GM13976 (cell line): Measurements from ENCODE around the gene CAMSAP1.

Source experiments
- DNase-seq: peaks from one replicate; pipeline ENCODE4 v3.0.0; 2012; ENCODE audit warnings: low spot score
- CTCF ChIP-seq: IDR thresholded peaks from 2 replicates; pipeline ENCODE4 v1.5.1; 2012; ENCODE audit warnings: borderline replicate concordance, mild to moderate bottlenecking; ENCODE audit not compliant: insufficient read depth; ENCODE audit errors: extremely low read depth, missing control alignments, control extremely low read depth
- in situ Hi-C: fragments of 300-500 bp; cut with MboI; formaldehyde crosslinking; loops from one replicate; pipeline ENCODE4 v1.12.0; 2022; ENCODE audit warnings: low sequenced_read_pairs, mixed read lengths, inconsistent platforms; ENCODE audit not compliant: unreplicated experiment

Gene CAMSAP1

DNA sequence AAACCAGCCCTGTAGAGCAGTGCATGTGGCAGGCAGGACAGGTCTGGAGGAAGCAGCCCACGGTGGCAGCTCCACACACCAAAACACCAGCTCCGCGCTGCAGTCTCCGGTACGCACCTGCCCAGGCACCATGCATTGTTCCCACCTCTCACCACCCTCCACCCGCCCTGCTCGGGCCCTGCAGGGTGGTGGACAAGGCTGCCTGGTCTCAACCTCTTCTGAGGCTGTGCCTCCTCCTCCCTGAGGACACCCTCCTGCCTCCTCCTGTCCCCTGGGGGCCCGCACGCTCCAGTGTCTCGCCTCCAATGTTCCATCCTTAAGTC is 109.1 kb downstream of the CAMSAP1 start:
- in situ Hi-C loops: no loop called here
- DNase-seq: no peak
- TF ChIP-seq CTCF: no peak

- in situ Hi-C loops: no loop called here
- DNase-seq: peak; percentile 83
- TF ChIP-seq CTCF: peak; percentile 26
Observed at GRCh38 chr9:135797507-135798262, 109.7 kb downstream of the CAMSAP1 start.

DNA sequence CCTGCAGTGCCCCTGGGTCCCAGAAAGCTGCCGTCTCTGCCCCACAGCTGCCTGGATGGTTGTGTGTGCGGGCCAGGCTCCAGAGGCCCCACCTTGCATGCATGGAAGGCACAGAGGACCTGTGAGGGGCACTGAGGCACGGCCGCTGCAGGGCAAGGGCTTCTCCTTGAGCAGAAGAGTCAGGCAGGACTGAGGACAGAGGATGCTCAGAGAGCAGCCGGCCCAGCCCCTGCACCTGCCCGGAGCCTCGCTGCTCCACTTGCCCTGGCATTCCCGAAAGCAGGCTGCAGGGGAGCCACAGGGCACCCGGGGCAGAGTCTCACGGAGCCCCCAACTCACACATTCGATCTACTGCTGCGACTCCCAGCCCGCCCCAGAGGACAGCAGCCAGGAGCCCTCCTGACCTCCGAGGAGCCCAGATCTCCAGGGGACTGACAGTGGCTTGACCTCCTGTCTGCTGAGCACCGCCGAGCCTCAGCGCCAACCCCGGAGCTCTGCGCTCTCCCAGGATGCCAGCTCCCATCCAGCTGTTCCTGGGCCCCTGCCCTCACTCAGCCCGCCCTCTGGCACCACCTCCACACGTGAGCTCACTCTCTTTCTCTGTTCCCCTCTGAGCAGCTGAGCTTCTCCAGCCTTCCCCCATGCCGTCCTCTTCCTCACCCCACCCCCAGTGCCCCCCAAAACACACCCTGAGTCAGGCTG is 110.4 kb downstream of the CAMSAP1 start:
- DNase-seq: no peak
- in situ Hi-C loops: no loop called here

DNA sequence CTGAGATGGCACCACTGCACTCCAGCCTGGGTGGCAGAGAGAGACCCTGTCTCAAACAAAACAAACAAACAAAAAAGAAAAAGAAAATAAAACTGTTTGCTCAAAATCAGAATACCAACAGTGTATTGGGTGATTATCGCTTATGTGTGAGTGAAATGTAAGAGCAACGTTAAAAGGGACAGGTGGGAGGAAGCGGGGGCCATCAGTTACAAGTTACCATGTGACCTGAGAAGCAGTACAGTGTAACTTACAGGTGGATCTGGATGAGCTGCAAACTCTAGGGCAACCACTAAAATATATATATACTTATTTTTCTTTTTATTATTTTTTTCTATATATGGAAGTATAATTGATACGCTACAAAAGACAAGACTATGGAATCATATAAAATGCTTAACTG is 112.0 kb downstream of the CAMSAP1 start:
- no peak for DNase-seq
- in situ Hi-C loops: no loop called here
- no peak for TF ChIP-seq CTCF

More for the DNA sequence above, 110.4 kb downstream of the CAMSAP1 start:
- TF ChIP-seq CTCF: no peak

- no peak for TF ChIP-seq CTCF
- in situ Hi-C loops: no loop called here
- DNase-seq: no peak
Observed at GRCh38 chr9:135794361-135794885, 112.9 kb downstream of the CAMSAP1 start.

DNA sequence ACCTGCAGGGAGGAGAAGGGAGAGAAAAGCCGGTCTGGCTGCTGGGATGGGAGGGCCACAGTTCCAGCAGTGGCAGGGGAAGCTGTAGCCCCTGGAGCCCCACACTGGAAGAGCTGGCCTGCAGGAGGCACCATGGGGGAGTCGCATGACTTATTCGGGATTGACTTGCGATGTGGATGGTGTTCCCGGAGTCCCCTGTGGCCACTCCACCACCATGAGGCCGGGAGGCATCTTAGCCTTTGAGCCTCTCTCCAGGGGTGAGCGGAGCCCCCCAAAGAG is 113.3 kb downstream of the CAMSAP1 start:
- TF ChIP-seq CTCF: no peak
- DNase-seq: no peak
- in situ Hi-C loops: no loop called here
